HepG2 (cell line): Measurements from ENCODE around the gene MSI2. TPM values are rescaled to one million over a fixed set of nuclear protein-coding genes. Genes with fewer than 3 reads are reported as not detected.

Experiments
- ELF1 ChIP-seq: sonication (generic); formaldehyde crosslinking; IDR thresholded peaks from 2 replicates; pipeline ENCODE4 v1.4.0; 2020; ENCODE audit warnings: missing genetic modification reagents
- EP300 ChIP-seq, 3 experiments: sonication (generic) in 1 of 3; formaldehyde crosslinking in 1 of 3; IDR thresholded peaks; 2 replicates each; pipeline versions ENCODE4 v1.5.1 to v1.6.1; 2011 to 2020; ENCODE audit warnings: low read depth in 2 of 3, low read length in 2 of 3, borderline replicate concordance in 1 of 3, improper control_type of control experiment in 1 of 3, mild to moderate bottlenecking in 1 of 3, missing genetic modification reagents in 1 of 3, moderate library complexity in 1 of 3
- HMGA1 ChIP-seq: sonication (generic); formaldehyde crosslinking; conservative IDR thresholded peaks from 2 replicates; pipeline ENCODE4 v1.4.0; 2020; ENCODE audit warnings: missing genetic modification reagents
- ZBTB42 ChIP-seq: sonication (generic); formaldehyde crosslinking; IDR thresholded peaks from 2 replicates; pipeline ENCODE4 v1.5.0; 2020; ENCODE audit warnings: mild to moderate bottlenecking, missing genetic modification reagents
- ZNF232 ChIP-seq: sonication (generic); formaldehyde crosslinking; IDR thresholded peaks from 2 replicates; pipeline ENCODE4 v1.4.0; 2020; ENCODE audit warnings: missing genetic modification reagents, borderline replicate concordance
- ZNF253 ChIP-seq: sonication (generic); formaldehyde crosslinking; IDR thresholded peaks from 2 replicates; pipeline ENCODE4 v1.8.0; 2022; ENCODE audit warnings: mild to moderate bottlenecking, missing genetic modification reagents, borderline replicate concordance
- ZNF33B ChIP-seq: sonication (generic); formaldehyde crosslinking; IDR thresholded peaks from 2 replicates; pipeline ENCODE4 v1.5.1; 2020; ENCODE audit warnings: mild to moderate bottlenecking, missing genetic modification reagents
- ZNF678 ChIP-seq: sonication (generic); formaldehyde crosslinking; IDR thresholded peaks from 2 replicates; pipeline ENCODE4 v1.4.0; 2020; ENCODE audit warnings: mild to moderate bottlenecking, missing genetic modification reagents
- ZNF788 ChIP-seq: sonication (generic); formaldehyde crosslinking; IDR thresholded peaks from 2 replicates; pipeline ENCODE4 v1.5.0; 2020; ENCODE audit warnings: mild to moderate bottlenecking, missing genetic modification reagents, borderline replicate concordance
- polyA plus RNA-seq, 8 experiments: library from polyadenylated mRNA; depleted of rRNA in 3 of 8; stranded (reverse) in 7 of 8; unstranded in 1 of 8; fragments of >200 nt; fragmentation: Illumina TruSeq in 4 of 8; extraction: Trizol in 4 of 8; gene quantifications; 2 replicates each; pipeline versions ENCODE4 v1.2.1 to v1.2.3, GENCODE V29; 2011 to 2016; ENCODE audit warnings: low read depth in 4 of 8, missing spikeins in 1 of 8, mixed read lengths in 1 of 8; ENCODE audit not compliant: insufficient read depth in 1 of 8
- total RNA-seq, 5 experiments: library from RNA; depleted of rRNA; stranded (reverse); fragments of >200 nt; fragmentation: Illumina TruSeq; extraction: Trizol; gene quantifications; 2 replicates each; pipeline ENCODE4 v1.2.3, GENCODE V29; 2016; ENCODE audit warnings: low read depth in 1 of 5
- TF ChIP-seq, protein P1 (sequence below): sonication (generic); formaldehyde crosslinking; IDR thresholded peaks from 2 replicates; pipeline ENCODE4 v1.4.0; 2020; ENCODE audit warnings: mild to moderate bottlenecking, low read depth, missing genetic modification reagents
- TF ChIP-seq, protein P2 (sequence below): sonication (generic); formaldehyde crosslinking; IDR thresholded peaks from 2 replicates; pipeline ENCODE4 v1.5.0; 2020; ENCODE audit warnings: missing genetic modification reagents
- TF ChIP-seq, protein P3 (sequence below): sonication (generic); formaldehyde crosslinking; IDR thresholded peaks from 2 replicates; pipeline ENCODE4 v1.5.1; 2020; ENCODE audit warnings: missing genetic modification reagents, mild to moderate bottlenecking, borderline replicate concordance
- TF ChIP-seq, protein P4 (sequence below): sonication (generic); IDR thresholded peaks from 2 replicates; pipeline ENCODE4 v1.6.1; 2016; ENCODE audit warnings: low read depth, borderline replicate concordance
- TF ChIP-seq, protein P5 (sequence below): IDR thresholded peaks from 2 replicates; pipeline ENCODE4 v1.6.1; 2012; ENCODE audit warnings: inconsistent platforms
- TF ChIP-seq, protein P6 (sequence below), 2 experiments: sonication (generic) in 1 of 2; formaldehyde crosslinking in 1 of 2; IDR thresholded peaks; 2 replicates each; pipeline versions ENCODE4 v1.6.1 to v1.9.0; 2014 to 2022; ENCODE audit warnings: antibody characterized with exemption in 1 of 2, borderline replicate concordance in 1 of 2, inconsistent platforms in 1 of 2, low read depth in 1 of 2, missing genetic modification reagents in 1 of 2

The MSI2 gene
- total and polyA plus RNA-seq, 2 of the 13 experiments (the other 11 are each of a cell fraction or from before 2014, with no cell fraction given), result 77.5 to 78.4 TPM

DNA sequence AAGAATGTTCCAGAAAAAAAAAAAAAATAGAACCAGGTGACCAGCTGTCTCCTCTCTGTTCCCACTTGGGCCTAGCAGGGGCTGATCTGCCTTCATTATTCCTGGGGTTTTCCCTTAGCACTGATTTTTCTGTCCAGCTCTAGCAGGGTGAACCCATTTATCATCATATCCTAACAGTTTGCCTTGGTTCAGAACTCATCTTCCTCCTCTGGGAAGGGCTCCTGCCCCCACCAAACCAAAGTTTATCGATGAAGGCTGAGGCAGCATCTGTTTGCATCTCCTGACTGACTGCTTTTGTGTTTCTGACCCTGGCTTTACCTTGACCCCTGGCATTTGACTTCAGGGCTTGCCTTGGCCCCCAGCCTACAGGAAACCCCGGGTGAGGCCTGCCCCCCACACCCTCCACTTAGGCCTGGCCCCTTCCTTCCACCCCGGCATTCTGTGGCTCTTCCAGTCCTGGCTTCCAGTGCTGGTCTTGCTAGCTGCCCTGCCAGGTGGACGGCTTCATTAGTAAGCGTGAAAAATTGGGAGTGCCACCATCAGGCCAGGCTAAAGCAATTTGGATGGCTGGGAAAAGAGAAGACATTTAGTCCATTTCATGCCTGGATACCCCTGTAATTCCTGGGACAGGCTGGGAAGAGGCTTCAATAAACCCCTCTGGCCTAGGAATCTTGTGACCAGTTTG, 323.9 kb downstream of the MSI2 start (continued):
- TF ChIP-seq, protein P1, sequence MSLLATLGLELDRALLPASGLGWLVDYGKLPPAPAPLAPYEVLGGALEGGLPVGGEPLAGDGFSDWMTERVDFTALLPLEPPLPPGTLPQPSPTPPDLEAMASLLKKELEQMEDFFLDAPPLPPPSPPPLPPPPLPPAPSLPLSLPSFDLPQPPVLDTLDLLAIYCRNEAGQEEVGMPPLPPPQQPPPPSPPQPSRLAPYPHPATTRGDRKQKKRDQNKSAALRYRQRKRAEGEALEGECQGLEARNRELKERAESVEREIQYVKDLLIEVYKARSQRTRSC (CRISPR knock-in tag), result no peak
- TF ChIP-seq ZBTB42 (CRISPR knock-in tag), result 0 out of 2 replicates have a peak, but pooled peaks have one; percentile 65
- no peak for TF ChIP-seq HMGA1 (CRISPR knock-in tag)
- TF ChIP-seq ZNF253, result peak; percentile 47; the same call in 1 of the 2 replicates
- no peak; the same call in 1 of the 2 replicates for TF ChIP-seq ZNF33B
- peak; percentile 91; the same call in 1 of the 2 replicates for TF ChIP-seq ZNF788
- TF ChIP-seq, protein P2, sequence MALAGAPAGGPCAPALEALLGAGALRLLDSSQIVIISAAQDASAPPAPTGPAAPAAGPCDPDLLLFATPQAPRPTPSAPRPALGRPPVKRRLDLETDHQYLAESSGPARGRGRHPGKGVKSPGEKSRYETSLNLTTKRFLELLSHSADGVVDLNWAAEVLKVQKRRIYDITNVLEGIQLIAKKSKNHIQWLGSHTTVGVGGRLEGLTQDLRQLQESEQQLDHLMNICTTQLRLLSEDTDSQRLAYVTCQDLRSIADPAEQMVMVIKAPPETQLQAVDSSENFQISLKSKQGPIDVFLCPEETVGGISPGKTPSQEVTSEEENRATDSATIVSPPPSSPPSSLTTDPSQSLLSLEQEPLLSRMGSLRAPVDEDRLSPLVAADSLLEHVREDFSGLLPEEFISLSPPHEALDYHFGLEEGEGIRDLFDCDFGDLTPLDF (CRISPR knock-in tag), result no peak
- TF ChIP-seq, protein P3, sequence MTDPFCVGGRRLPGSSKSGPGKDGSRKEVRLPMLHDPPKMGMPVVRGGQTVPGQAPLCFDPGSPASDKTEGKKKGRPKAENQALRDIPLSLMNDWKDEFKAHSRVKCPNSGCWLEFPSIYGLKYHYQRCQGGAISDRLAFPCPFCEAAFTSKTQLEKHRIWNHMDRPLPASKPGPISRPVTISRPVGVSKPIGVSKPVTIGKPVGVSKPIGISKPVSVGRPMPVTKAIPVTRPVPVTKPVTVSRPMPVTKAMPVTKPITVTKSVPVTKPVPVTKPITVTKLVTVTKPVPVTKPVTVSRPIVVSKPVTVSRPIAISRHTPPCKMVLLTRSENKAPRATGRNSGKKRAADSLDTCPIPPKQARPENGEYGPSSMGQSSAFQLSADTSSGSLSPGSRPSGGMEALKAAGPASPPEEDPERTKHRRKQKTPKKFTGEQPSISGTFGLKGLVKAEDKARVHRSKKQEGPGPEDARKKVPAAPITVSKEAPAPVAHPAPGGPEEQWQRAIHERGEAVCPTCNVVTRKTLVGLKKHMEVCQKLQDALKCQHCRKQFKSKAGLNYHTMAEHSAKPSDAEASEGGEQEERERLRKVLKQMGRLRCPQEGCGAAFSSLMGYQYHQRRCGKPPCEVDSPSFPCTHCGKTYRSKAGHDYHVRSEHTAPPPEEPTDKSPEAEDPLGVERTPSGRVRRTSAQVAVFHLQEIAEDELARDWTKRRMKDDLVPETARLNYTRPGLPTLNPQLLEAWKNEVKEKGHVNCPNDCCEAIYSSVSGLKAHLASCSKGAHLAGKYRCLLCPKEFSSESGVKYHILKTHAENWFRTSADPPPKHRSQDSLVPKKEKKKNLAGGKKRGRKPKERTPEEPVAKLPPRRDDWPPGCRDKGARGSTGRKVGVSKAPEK (CRISPR knock-in tag), result 0 out of 2 replicates have a peak, but pooled peaks have one; percentile 39
- peak; percentile 52; the same call in 1 of the 2 replicates for TF ChIP-seq ELF1 (CRISPR knock-in tag)
- TF ChIP-seq, protein P4, sequence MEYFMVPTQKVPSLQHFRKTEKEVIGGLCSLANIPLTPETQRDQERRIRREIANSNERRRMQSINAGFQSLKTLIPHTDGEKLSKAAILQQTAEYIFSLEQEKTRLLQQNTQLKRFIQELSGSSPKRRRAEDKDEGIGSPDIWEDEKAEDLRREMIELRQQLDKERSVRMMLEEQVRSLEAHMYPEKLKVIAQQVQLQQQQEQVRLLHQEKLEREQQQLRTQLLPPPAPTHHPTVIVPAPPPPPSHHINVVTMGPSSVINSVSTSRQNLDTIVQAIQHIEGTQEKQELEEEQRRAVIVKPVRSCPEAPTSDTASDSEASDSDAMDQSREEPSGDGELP, result peak; percentile 77; the same call in 1 of the 2 replicates
- TF ChIP-seq EP300 (IDR thresholded peaks at IDR 0.05; ENCODE audit: low read depth in 2 of 2, low read length in 2 of 2), result peak in 1 of 2 experiments; percentile 91; a peak in 2 of 4 replicates
- TF ChIP-seq EP300 (CRISPR knock-in tag; IDR thresholded peaks at IDR 0.05; ENCODE audit: borderline replicate concordance), result peak; percentile 89
- TF ChIP-seq, protein P5, sequence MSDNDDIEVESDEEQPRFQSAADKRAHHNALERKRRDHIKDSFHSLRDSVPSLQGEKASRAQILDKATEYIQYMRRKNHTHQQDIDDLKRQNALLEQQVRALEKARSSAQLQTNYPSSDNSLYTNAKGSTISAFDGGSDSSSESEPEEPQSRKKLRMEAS, result peak; percentile 80
- TF ChIP-seq ZNF678 (CRISPR knock-in tag), result no peak
- TF ChIP-seq, protein P6, sequence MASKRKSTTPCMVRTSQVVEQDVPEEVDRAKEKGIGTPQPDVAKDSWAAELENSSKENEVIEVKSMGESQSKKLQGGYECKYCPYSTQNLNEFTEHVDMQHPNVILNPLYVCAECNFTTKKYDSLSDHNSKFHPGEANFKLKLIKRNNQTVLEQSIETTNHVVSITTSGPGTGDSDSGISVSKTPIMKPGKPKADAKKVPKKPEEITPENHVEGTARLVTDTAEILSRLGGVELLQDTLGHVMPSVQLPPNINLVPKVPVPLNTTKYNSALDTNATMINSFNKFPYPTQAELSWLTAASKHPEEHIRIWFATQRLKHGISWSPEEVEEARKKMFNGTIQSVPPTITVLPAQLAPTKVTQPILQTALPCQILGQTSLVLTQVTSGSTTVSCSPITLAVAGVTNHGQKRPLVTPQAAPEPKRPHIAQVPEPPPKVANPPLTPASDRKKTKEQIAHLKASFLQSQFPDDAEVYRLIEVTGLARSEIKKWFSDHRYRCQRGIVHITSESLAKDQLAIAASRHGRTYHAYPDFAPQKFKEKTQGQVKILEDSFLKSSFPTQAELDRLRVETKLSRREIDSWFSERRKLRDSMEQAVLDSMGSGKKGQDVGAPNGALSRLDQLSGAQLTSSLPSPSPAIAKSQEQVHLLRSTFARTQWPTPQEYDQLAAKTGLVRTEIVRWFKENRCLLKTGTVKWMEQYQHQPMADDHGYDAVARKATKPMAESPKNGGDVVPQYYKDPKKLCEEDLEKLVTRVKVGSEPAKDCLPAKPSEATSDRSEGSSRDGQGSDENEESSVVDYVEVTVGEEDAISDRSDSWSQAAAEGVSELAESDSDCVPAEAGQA (IDR thresholded peaks at IDR 0.05; ENCODE audit: low read depth), result no peak
- TF ChIP-seq, protein P6 (CRISPR knock-in tag; IDR thresholded peaks at IDR 0.05; ENCODE audit: borderline replicate concordance), result no peak
- no peak for TF ChIP-seq ZNF232 (CRISPR knock-in tag)
